ENCODE measurements around the gene TSPAN18.

Gene TSPAN18

DNA sequence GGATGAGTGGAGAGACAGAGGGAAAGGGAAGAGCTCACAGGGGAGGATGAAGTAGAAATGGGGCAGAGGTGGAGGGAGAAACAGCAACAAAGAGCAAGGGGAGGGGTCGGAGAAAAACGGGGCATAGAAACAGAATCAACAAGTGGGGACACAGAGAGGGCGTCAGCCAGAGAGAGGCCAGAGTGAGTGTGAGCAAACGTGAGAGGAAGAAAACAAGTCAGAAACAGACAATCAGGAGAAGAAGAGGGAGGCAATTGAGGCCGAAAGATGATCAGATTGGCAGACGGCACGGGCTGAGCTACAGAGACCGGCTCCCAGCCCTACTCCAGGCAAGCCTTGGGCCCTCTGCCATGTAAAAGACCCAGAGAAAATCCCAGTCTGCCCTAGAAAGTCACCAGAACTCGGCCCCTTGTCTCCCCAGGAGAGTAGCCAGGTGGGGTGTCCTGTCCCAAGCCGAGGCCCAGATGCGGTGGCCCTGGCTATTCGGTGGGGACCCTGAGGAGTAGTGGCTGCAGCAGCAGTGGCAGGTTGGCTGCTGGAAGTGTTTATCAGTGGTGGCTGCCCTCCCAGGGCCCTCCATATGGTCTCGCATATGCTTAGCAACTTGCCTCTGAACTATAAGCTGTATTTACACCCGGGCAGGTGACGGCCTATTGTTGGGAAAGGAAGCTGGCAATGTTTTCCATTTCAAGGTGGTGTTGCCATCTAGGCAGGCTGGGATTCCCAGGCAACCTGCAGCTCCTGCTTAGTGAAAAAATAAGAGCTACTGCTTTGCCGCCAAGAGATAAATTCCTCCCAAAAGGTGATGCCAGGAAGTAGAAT, 14.8 kb upstream of the TSPAN18 start:
- DNase-seq = no peak

DNA sequence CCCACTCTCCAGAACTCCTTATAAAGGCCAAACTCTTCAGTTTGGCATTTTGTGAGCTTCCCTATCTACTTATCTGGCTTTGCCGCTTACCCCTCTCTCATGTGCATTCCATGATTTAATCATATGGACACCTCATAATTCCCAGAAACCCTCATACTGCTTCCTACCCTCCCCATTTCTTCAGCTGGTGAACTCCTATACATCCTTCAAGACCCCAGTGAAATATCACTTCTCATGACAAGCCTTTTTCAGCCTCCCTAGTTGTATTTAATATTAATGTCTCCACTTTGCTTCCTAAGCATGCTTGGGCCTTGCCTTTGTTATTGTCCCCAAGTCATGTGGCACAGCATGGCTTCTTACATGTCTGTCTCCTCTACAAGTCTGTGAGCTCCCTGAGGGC, 13.7 kb upstream of the TSPAN18 start:
- DNase-seq = no peak

DNA sequence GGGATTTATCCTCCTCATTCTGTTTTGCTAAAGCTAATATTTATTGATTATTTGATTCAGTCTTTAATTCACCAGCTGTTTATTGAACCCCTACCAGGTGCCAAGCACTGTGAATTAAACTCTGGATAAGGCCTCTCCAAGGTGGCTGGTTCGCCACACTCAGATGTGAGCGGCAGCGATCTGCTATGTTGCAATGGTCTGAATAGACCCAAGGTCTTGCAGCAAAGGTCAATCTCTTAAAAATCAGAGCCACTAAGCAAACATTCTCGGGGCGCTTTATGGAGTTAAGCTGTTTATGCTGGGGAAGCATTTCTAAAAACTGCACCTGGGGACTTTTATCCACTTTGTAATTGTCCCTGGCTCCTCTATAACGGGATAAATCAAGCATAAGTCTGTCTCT, 10.5 kb upstream of the TSPAN18 start:
- DNase-seq = no peak

DNA sequence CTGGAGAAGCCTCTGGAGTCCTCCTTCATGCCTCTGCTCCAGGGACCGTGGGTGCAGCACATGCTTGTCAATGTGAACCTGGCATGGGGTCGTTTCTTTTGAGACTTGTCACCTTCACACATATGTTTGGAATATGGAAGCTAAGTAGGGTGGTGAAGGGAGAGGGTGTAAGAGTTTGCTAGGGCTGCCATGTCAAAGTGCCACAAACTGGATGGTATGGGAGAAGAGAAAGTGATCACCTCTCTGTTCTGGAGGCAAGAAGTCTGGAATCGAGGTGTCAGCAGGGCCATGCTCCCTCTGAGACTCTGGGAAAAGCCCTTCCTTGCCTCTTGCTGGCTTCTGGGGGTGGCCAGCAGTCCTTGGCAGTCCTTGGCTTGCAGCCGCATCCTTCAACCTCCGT, 8.7 kb upstream of the TSPAN18 start:
- DNase-seq = no peak

DNA sequence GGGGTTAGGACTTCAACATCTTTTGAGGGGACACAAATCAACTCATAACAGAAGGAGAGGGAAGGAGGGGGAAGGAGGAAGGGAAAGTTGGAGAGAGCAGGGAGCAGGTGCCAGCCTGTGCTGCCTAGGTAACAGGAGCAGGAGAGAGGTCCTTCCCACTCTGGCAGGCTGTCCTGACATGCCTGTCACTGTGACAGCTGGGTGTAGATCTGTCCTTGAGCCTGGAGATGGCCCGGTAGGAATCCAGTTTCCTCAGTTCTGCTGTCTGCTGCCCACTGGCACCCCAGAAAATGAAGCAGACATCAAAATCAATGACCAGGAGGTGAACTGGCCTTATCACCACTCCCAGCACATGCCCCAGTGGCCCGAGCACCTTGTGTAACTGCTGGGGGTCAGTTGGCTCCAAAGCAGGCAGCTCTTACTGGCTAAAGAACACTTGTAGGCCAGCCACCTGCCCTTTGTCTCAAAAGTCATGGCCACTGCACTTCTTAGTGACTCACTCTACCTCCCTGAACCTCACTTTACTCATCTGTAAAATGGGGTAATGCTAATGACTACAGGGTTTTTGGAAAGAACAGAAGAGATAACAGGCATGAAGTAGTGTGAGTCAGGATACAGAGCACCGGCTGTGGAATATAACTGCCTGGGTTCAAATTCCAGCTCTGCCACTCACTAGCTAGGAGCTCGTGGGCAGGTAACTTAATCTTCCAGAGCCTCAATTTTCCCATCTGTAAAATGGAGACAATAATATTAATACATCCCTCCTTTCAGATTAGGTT, 8.0 kb upstream of the TSPAN18 start:
- no peak for DNase-seq

DNA sequence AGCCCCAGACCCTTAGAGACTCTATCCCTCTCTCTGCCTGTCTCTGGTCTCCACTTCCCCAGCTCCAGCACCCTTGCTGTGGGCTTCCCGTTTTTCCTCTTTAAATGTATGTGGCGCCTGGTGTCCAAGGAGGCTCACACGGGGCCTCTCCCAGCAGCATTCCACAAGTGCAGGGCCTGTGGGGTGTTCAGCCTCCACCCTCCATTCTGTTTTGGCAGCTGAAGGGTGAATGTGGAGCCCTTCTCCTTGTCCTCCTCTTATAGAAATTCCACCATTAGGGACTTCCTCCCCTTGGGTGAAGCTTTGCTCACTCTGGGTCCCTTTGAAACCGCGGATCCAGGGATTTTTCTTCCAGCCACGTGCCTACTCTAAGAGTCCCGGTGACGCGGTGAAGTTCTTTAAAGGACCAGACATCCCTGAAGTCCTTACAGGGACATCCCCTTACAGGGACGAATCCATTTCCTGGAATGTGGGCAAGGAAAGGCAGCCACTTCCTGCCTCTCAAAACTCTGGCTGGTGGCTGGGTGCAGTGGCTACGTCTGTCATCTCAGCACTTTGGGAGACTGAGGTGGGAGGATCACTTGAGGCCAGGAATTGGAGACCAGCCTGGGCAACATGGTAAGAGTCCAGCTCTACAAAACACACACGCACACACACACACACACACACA, 1.6 kb upstream of the TSPAN18 start:
- no peak for DNase-seq

DNA sequence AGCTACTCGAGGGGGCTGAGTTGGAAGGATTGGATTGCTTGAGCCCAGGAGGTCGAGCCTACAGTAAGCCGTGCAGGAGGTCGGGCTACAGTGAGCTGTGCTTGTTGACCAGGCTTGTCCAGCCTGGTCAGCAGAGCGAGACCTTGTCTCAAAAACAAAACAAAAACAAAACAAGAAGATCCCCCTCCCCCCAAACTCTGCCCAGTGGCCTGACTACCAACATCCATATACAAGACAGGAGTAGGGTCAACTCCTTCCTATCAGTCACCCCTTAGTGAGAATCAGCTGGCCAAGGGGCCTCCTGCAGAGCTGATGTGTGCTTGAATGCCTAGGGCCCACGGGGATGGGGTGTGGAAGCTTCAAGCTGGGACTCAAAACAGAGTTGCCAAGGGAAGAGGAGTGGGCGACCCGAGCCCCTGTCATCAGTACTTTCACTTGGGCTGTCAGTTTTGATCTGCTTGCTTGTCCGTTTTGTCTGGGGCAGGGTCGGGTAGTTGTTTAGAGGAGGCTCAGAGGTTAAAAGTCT, 942 bp upstream of the TSPAN18 start:
- no peak for DNase-seq

DNA sequence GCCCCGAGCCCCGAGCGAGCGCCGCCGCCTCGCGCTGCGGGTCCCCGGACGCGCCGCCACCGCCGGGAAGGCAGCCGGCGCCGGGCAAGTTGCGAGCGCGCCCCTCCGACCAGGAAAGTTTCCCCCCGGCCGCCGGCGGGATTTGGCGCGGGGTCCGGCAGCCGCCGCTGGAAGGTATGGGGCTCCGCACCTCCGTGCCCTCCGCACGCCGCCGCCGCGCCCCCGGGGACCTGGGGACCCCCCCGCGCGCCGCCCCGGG, 281 bp downstream of the TSPAN18 start:
- DNase-seq = no peak

DNA sequence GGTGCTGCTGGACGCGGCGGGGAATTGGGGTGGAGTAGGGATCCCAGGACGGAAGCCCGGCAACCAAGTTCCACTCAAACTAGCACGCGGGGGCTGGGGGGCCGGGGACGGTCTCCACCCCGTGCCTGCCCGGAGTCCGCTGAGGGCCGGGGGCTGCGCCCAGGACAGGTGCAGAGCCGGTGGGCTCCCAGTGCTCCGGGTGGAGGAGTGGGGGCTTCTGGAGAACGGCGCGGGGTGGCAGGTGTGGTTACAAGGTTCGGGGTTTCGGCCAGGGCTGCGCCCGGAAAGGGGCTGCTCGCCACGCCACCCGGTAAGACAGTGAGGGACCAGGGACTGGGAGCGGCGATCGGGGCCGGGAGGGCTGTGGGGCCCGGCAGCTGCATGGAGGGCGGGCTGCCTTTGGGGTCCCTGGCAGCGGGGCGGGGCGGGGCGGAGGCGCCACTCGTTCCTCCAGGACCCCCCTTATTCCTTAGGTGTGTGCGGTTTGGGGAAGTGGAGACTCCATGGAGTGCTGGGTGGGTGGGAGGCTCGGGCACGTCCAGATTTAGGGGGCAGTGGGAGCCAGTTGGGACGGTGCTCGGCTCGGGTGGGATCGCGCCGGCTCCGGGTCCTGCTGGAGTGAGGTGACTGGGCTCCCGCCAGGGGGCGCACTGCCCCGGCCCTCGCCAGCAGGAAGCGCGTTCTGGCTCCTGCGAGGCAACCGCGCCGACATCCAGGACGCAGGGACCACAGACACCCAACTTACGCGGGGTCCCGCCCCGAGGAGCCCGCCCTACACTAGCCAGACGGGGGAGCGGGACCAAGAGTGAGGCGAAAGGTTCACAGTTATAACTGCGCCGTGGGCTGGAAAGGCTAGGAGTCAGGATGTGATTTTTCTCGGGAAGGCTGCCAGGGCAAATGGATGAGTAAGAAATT, 868 bp downstream of the TSPAN18 start:
- DNase-seq = peak; percentile 88

DNA sequence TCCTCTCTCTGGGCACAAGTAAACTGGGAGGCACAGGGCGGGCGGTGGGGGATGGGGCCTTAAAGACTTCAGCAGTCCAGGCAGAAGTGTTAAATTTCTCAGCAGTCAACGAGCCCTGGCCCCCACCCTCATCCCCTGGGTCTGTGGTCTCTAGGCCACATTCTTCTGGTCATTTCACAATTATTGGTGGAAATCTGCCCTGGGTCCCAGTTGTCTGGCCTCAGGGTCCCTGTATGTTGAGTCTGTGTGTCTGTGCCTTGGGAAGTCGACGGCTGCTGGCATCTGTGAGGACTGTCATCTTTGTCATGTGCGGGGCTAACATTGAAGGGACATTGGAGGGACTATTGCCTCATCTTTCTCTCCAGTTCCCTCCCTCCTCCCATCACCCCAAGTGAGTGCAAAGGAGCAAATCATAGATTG, 1.7 kb downstream of the TSPAN18 start:
- no peak for DNase-seq

DNA sequence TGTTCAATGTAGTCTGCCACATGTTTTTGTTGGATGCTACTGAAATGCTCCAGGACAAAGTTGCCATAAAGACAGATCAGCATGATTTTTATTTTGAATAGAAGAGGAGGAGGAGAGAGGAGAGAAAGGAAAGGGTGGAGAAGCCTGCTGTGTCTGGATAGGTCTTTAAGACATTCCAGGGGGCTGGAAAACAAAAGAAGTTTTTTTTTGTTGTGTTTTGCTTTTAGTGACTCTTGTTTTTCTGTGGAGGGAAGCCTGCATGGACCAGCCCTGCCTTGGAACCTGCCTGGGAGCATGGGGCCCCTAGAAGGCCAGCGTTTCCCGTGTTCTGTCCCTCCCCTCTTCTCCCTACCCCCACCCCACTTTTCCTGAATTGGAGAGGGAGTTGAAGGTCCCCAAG, 2.3 kb downstream of the TSPAN18 start:
- DNase-seq = no peak

DNA sequence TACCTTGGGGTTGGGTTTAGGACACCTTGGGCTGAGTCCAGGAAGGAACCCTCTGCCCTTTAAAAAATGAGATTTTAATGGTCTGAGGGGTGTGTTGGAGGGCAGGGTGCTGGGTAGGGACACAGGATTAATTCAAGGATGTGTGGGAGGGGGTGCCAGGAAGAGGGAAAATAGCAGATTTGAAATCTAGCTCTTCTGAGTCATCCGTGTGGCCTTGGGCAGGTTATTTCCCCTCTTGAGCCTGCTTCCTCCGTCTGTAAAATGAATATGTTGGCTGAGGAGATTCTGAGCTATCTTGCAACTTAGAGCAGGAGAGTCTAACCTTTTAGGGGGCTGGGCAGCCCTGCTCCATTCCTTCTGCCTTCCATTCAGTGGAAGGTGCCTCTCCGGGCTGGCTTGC, 3.0 kb downstream of the TSPAN18 start:
- no peak for DNase-seq

DNA sequence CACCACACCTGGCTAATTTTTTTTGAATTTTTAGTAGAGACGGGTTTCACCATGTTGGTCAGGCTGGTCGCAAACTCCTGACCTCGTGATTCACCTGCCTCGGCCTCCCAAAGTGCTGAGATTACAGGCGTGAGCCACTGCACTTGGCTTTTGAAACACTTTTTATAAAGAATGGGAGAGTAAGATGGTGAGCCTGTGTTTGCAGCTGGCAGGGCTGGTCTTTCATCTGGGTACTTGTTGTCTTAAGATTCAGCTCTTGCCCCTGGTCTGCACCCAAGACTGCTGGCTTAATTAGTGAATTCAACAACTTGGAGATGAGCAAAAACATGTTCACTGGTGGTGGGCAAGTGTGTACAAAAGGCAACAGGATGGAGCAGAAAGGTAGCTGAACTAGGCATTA, 4.0 kb downstream of the TSPAN18 start:
- no peak for DNase-seq

DNA sequence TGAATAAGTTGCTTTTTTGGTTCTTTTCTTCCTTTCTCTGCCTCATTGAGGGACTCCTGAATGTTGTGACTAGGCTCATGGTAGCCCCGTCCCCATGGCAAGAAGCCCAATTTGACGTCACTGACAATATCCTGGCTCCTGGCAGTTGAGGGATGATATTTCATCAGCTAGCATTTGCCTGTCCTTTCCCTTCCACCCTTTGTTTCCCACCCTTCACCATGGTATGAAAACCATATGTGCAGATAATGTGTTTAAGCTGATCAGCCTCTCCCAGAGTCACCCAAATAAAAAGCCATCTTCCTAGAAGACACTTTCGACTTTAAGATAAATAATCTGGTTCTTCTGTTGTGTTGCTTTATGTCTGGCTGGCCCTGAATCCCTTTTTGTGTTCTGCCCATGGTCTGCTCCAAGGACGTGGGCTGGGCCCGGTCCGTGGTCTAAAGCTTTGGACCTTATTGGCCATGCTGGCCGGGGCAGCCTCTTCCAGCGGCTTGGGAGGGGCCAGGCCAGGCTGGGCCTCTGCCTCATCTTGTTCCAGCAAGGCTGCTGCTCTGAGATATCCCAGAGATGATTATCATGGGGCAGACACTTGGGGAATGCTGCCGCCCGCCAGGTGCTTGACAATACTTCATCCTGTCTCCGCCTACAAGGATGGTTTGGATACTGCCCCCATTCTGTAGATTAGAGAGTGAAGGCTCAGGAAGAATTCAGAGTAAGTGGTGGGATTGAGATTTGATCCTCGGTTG, 5.1 kb downstream of the TSPAN18 start:
- DNase-seq = no peak

DNA sequence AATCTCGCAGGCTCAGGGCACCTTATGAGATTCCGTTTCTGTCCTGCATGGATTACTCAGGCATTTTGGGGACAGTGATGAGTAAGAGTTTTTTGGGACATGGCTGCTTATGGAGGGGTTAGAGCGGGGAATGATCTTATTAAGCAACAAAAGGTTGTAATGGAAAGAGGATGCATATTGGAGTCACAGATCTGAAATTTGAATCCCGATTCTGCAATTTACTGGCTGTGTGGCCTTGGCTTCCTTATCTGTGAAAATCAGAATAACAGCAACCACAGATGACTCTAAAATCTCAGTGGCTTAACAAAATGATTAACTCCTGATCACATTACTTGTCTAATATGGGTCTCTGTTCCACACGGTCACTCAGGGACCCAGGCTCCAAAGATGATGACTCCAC, 5.8 kb downstream of the TSPAN18 start:
- no peak for DNase-seq

DNA sequence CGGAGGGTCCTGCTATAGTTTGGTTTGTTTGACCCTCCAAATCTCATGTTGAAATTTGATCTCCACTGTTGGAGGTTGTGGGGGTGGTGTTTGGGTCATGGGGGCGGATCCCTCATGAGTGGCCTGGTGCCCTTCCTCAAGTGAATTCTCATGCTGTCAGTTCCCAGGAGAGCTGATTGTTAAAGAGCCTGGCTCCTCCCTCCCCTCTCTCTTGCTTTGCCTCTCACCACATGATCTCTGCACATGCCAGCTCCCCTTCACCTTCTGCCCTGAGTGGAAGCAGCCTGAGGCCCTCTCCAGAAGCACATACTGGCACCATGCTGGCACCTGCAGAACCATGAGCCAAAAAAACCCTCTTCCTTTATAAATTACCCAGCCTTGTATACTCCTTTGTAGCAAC, 7.1 kb downstream of the TSPAN18 start:
- DNase-seq = no peak

DNA sequence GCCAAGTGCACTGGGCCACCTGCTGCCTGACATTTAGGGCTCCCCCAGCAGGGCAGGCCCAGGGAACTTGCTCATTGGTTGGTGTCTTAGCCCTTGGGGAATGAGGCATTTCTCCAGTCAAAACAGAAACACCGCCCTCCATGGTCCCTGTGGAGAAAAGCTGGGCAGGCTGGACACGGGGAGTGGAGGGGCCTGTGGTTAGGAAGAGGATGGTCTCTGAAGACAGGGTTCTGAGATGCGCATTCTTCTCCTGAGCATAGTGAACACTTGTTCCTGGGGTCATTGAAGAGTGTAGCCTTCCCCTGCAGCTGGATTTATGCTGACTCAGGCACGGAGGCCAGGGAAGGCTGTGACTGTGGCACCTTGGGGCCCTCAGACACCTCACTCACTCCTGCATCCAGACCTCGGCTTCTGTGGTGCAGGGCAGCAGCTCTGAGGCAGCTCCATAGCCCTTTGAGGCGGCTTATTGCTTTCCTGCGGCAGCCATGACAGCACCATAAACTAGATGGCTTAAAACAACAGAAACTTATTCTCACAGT, 8.2 kb downstream of the TSPAN18 start:
- DNase-seq = no peak

DNA sequence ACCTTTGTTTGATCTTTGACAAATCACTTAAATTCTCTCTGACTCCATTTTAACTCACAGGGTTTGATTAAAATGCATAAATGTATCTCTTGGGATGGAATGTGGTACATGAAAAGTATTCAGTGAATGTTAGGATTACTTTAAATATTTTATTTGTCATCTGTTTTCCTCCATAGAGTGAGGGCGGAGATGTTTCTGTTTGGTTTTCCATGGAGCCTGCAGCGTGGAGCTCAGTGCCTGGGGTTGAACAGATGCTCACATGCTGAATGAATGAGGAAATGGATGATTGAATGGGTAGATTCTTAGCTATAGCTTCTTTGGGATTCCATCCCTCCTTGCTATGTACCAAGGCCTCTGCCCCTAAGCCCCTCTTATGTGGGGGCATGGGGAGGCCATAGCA, 10.0 kb downstream of the TSPAN18 start:
- DNase-seq = no peak

DNA sequence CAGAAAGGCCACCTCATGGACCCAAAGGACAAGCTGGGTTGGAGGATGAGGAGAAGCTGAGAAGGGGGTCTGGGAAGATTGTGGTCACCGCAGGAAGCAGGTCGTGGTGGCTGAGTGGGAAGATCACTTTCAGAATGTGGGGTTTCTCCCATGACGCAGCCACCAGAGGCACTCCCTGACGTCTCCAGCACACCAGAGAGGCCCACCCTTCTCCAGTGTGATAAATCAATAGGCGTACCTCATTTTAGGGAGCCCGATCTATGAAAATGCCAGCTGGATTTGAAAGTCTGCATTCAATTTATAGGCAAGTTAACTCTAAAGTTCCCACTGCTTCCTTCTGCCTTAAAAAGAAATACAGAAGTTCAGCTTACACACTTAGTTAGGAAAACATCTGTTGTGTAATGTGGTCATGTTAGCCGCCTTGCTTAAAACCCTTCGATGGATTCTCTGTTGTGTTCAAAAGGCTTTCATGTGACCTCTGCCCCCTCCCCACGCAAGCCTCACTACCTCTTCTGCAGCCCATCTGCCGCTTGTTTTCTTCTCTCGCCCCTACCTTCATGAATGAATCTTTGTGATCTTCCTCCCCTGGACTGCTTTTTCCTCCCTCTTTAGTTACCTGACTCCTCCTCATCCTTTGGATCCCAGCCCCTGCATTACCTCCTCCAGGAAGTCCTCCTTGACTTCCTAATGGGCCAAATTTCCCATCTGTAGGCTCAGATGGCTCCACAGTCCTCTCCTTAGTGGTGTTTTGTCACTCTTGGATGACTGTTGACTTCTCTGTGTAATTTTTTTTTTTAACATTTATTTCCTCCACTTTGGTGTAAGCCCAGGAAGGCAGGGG, 10.7 kb downstream of the TSPAN18 start:
- DNase-seq = no peak

DNA sequence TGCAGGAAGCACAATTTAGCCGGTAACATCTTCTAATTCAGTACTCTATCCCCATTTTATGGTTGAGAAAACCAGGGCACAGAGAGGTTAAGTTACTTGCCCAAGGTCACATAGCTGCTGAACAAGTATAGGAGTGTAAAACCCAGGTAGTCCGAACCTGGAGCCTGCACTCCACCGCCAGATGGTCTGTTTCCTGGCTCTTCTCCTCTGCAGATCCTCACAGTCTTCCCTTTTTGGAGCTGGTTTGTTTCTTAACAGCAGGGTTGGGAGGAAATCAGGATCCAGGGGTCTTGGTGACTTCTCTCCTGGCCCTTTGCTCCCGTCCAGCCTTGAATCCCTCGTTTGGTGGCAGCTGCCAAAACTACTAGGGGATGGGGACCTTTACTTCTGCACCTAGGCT, 12.0 kb downstream of the TSPAN18 start:
- DNase-seq = no peak

DNA sequence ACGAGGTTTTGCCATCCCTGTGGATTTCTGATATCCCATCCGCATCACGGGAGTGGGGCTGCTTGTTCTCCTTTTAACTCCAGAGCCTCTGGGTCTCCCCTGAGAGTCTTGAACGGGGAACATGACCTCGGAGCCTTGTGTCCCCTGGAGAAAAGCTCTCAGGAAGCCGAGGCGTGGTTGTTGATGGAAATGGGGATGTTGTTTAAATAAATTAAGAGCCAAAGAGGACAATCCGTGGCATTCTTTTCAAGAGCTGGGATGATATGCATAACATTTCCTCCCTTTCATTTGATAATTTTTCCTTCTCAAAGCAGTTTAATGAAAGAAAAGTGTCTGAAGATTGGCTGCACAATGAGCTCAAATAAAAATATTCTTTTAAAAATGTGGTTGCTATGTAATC, 14.2 kb downstream of the TSPAN18 start:
- no peak for DNase-seq
